ENCODE results near the gene ALDH9A1.
A peak's percentile ranks its signal among the peaks of the same experiment; 100 is the strongest.
"Not testable (repeated sequence)": the region's sequence is repeated elsewhere in the genome, so short reads cannot be mapped to it uniquely, and the experiment has no call there.

The ALDH9A1 gene

GRCh38 chr1:165645654-165646366, 52.6 kb downstream of the ALDH9A1 start:
- DNase-seq (ENCODE audit: low spot score), result no peak

GRCh38 chr1:165644064-165644735, 54.2 kb downstream of the ALDH9A1 start:
- no peak for DNase-seq (ENCODE audit: low spot score)

- DNase-seq (ENCODE audit: low spot score), result no peak
Measured at GRCh38 chr1:165641231-165641987, 57.0 kb downstream of the ALDH9A1 start.

GRCh38 chr1:165639821-165640623, 58.3 kb downstream of the ALDH9A1 start:
- DNase-seq (ENCODE audit: low spot score), result no peak

- DNase-seq (ENCODE audit: low spot score), result not testable (repeated sequence)
Measured at GRCh38 chr1:165638211-165638610, 60.2 kb downstream of the ALDH9A1 start.

- no peak for DNase-seq (ENCODE audit: low spot score)
Measured at GRCh38 chr1:165637427-165637826, 60.9 kb downstream of the ALDH9A1 start.

- no peak for DNase-seq (ENCODE audit: low spot score)
Measured at GRCh38 chr1:165635823-165636222, 62.5 kb downstream of the ALDH9A1 start.

- no peak for DNase-seq (ENCODE audit: low spot score)
Measured at GRCh38 chr1:165635329-165635728, 63.0 kb downstream of the ALDH9A1 start.

GRCh38 chr1:165634154-165634921, 64.0 kb downstream of the ALDH9A1 start:
- no peak for DNase-seq (ENCODE audit: low spot score)

GRCh38 chr1:165633614-165634013, 64.7 kb downstream of the ALDH9A1 start:
- DNase-seq (ENCODE audit: low spot score), result peak; percentile 83

GRCh38 chr1:165632491-165632890, 65.9 kb downstream of the ALDH9A1 start:
- no peak for DNase-seq (ENCODE audit: low spot score)

- DNase-seq (ENCODE audit: low spot score), result peak; percentile 3
Measured at GRCh38 chr1:165632152-165632469, 66.3 kb downstream of the ALDH9A1 start.

GRCh38 chr1:165631342-165632151, 66.8 kb downstream of the ALDH9A1 start:
- peak; percentile 90 for DNase-seq (ENCODE audit: low spot score)

- peak; percentile 98 for DNase-seq (ENCODE audit: low spot score)
Measured at GRCh38 chr1:165630629-165631341, 67.6 kb downstream of the ALDH9A1 start, which contains the start of gene MGST3. TSS of gene MGST3 (plus strand) at chr1:165631234. CDS start at chr1:165649848, 18,614 bp downstream.

GRCh38 chr1:165629848-165630628, 68.3 kb downstream of the ALDH9A1 start:
- peak; percentile 18 for DNase-seq (ENCODE audit: low spot score)

- no peak for DNase-seq (ENCODE audit: low spot score)
Measured at GRCh38 chr1:165629151-165629550, 69.2 kb downstream of the ALDH9A1 start.

GRCh38 chr1:165628147-165628822, 70.1 kb downstream of the ALDH9A1 start:
- no peak for DNase-seq (ENCODE audit: low spot score)

- no peak for DNase-seq (ENCODE audit: low spot score)
Measured at GRCh38 chr1:165624441-165624840, 73.9 kb downstream of the ALDH9A1 start.
